Fibroblast of the aortic adventitia (primary cell): Measurements from ENCODE around the gene MASP1. TPM values are rescaled to one million over a fixed set of nuclear protein-coding genes. Genes with fewer than 3 reads are reported as not detected.

Source experiments
- DNase-seq: peaks from one replicate; pipeline ENCODE4 v3.0.0-alpha.2; 2010; ENCODE audit warnings: low read depth
- H3K4me3 ChIP-seq: 2 replicates; pipeline ENCODE4 v1.5.1; 2011; ENCODE audit warnings: low read depth, mild to moderate bottlenecking, control low read depth, low read length, moderate library complexity
- CTCF ChIP-seq: IDR thresholded peaks from 2 replicates; pipeline ENCODE4 v1.5.1; 2011; ENCODE audit warnings: mild to moderate bottlenecking, low read length, control low read depth, inconsistent platforms; ENCODE audit not compliant: insufficient read depth
- total RNA-seq: library from RNA; depleted of rRNA; stranded (reverse); fragments of >200 nt; gene quantifications from 2 replicates; pipeline ENCODE4 v1.2.3, GENCODE V29; 2012; ENCODE audit warnings: low replicate concordance

The MASP1 gene
- total RNA-seq, 1 donor = 19.2 TPM

GRCh38 chr3:187262360-187262759 lies 29.2 kb downstream of the MASP1 start:
- no peak overlapping the region for H3K4me3 ChIP-seq
- DNase-seq = no peak
- no peak for TF ChIP-seq CTCF

- DNase-seq = peak; percentile 96
- no peak for TF ChIP-seq CTCF
- H3K4me3 ChIP-seq = no peak overlapping the region
Measured at GRCh38 chr3:187261541-187261969, 30.0 kb downstream of the MASP1 start.

GRCh38 chr3:187259171-187259570 lies 32.4 kb downstream of the MASP1 start:
- no peak for TF ChIP-seq CTCF
- DNase-seq = no peak
- no peak overlapping the region for H3K4me3 ChIP-seq

GRCh38 chr3:187257992-187258692 lies 33.4 kb downstream of the MASP1 start:
- no peak overlapping the region for H3K4me3 ChIP-seq
- no peak for DNase-seq
- no peak for TF ChIP-seq CTCF

- H3K4me3 ChIP-seq = no peak overlapping the region
- TF ChIP-seq CTCF = no peak
- DNase-seq = no peak
Measured at GRCh38 chr3:187257471-187257870, 34.1 kb downstream of the MASP1 start.

- no peak overlapping the region for H3K4me3 ChIP-seq
- DNase-seq = no peak
- TF ChIP-seq CTCF = no peak
Measured at GRCh38 chr3:187256051-187256616, 35.4 kb downstream of the MASP1 start.

GRCh38 chr3:187255314-187255713 lies 36.2 kb downstream of the MASP1 start:
- no peak for TF ChIP-seq CTCF
- peak; percentile 25 for DNase-seq

More at GRCh38 chr3:187255314-187255713, 36.2 kb downstream of the MASP1 start:
- H3K4me3 ChIP-seq = no peak overlapping the region
